Effector memory CD4-positive, alpha-beta T cell (primary cell): ENCODE results near the gene ATG12.

Experiments used
- DNase-seq, 3 donors: peaks; one replicate each; pipeline ENCODE4 v3.0.0-alpha.2; 2020
- H3K27ac ChIP-seq: 2 replicates; pipeline ENCODE4 v1.7.0; 2013; ENCODE audit warnings: mild to moderate bottlenecking, low read length, moderate library complexity; ENCODE audit not compliant: insufficient read depth, poor library complexity, severe bottlenecking
- H3K27me3 ChIP-seq: replicated peaks from 2 replicates; pipeline ENCODE4 v1.7.0; 2013; ENCODE audit warnings: mild to moderate bottlenecking, low read length; ENCODE audit not compliant: insufficient read depth, control insufficient read depth, poor library complexity, severe bottlenecking
- H3K36me3 ChIP-seq: 2 replicates; pipeline ENCODE4 v1.7.0; 2013; ENCODE audit warnings: mild to moderate bottlenecking, low read length, moderate library complexity; ENCODE audit not compliant: control insufficient read depth, insufficient read depth
- H3K4me1 ChIP-seq: 2 replicates; pipeline ENCODE4 v1.7.0; 2013; ENCODE audit warnings: low read length, mild to moderate bottlenecking; ENCODE audit not compliant: control insufficient read depth, insufficient read depth, poor library complexity, severe bottlenecking
- H3K4me3 ChIP-seq: 2 replicates; pipeline ENCODE4 v1.7.0; 2013; ENCODE audit warnings: low read length, low read depth, mild to moderate bottlenecking; ENCODE audit not compliant: insufficient read depth, poor library complexity, severe bottlenecking
- H3K9me3 ChIP-seq: 2 replicates; pipeline ENCODE4 v1.7.0; 2013; ENCODE audit warnings: mild to moderate bottlenecking, low read length, moderate library complexity; ENCODE audit not compliant: control insufficient read depth

Gene ATG12

GRCh38 chr5:115795700-115796099 lies 45.7 kb downstream of the ATG12 start:
- H3K4me1 ChIP-seq: no peaks in the 10 kb centered on the region
- peaks cover 5% of the 10 kb centered on the region for H3K27me3 ChIP-seq
- no peaks in the 10 kb centered on the region for H3K36me3 ChIP-seq
- no peak overlapping the region for H3K4me3 ChIP-seq
- no peak overlapping the region for H3K27ac ChIP-seq
- no peak for DNase-seq
- no peaks in the 10 kb centered on the region for H3K9me3 ChIP-seq

GRCh38 chr5:115788440-115788839 lies 52.9 kb downstream of the ATG12 start:
- Histone ChIP-seq H3K4me1 (no peaks in the 10 kb centered on the region), H3K9me3 (no peaks in the 10 kb centered on the region), H3K36me3 (no peaks in the 10 kb centered on the region), H3K27ac (no peak overlapping the region), H3K4me3 (no peak overlapping the region), H3K27me3 (peaks cover 7% of the 10 kb centered on the region)
- no peak for DNase-seq

GRCh38 chr5:115787426-115787825 lies 53.9 kb downstream of the ATG12 start:
- H3K9me3 ChIP-seq: no peaks in the 10 kb centered on the region
- no peak overlapping the region for H3K27ac ChIP-seq
- H3K4me3 ChIP-seq: no peak overlapping the region
- DNase-seq: no peak
- no peaks in the 10 kb centered on the region for H3K36me3 ChIP-seq
- no peaks in the 10 kb centered on the region for H3K4me1 ChIP-seq
- peaks cover 7% of the 10 kb centered on the region for H3K27me3 ChIP-seq

- H3K9me3 ChIP-seq: no peaks in the 10 kb centered on the region
- no peak overlapping the region for H3K27ac ChIP-seq
- no peaks in the 10 kb centered on the region for H3K4me1 ChIP-seq
- no peak overlapping the region for H3K4me3 ChIP-seq
- DNase-seq: no peak
- peaks cover 2% of the 10 kb centered on the region for H3K27me3 ChIP-seq
- H3K36me3 ChIP-seq: no peaks in the 10 kb centered on the region
Measured at GRCh38 chr5:115785381-115786065, 55.8 kb downstream of the ATG12 start.

GRCh38 chr5:115778417-115778816 lies 62.9 kb downstream of the ATG12 start:
- Histone ChIP-seq H3K36me3 (no peaks in the 10 kb centered on the region), H3K27me3 (no peaks in the 10 kb centered on the region), H3K27ac (no peak overlapping the region), H3K4me3 (no peak overlapping the region), H3K9me3 (no peaks in the 10 kb centered on the region), H3K4me1 (no peaks in the 10 kb centered on the region)
- DNase-seq: no peak
